ENCODE data around the gene SPIN3.
"Not testable (repeated sequence)": the region's sequence is repeated elsewhere in the genome, so short reads cannot be mapped to it uniquely, and the experiment has no call there.

DNA sequence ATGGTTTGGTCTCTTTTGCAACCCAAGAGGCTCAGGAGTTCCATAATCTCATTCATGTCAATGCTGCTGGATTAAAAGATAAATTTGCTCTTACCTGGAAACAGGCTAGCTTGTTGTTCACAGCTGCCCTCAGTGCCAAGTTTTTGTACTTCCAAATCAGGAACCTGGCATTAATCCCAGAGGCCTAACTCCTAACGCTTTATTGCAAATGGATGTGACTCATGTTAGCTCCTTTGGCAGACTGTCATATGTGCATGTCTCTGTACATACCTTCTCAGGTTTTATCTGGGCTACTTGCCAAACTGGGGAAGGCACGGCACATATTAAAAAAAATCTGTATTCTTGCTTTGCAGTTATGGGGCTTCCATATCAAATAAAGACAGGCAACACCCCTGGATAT is 49.1 kb downstream of the SPIN3 start:
- TF ChIP-seq ARNTL (CRISPR knock-in tag; IDR thresholded peaks at IDR 0.05; ENCODE audit: borderline replicate concordance, low read depth); TOX (CRISPR knock-in tag; IDR thresholded peaks at IDR 0.05; ENCODE audit: borderline replicate concordance); CSRNP3 (CRISPR knock-in tag; IDR thresholded peaks at IDR 0.05); ZFP30 (CRISPR knock-in tag; IDR thresholded peaks at IDR 0.05); ZFP3 (CRISPR knock-in tag; IDR thresholded peaks at IDR 0.05); PPARA (CRISPR knock-in tag; IDR thresholded peaks at IDR 0.05; ENCODE audit: borderline replicate concordance); ZNF70 (CRISPR knock-in tag; IDR thresholded peaks at IDR 0.05): not testable (repeated sequence)
- TF ChIP-seq, protein P1, sequence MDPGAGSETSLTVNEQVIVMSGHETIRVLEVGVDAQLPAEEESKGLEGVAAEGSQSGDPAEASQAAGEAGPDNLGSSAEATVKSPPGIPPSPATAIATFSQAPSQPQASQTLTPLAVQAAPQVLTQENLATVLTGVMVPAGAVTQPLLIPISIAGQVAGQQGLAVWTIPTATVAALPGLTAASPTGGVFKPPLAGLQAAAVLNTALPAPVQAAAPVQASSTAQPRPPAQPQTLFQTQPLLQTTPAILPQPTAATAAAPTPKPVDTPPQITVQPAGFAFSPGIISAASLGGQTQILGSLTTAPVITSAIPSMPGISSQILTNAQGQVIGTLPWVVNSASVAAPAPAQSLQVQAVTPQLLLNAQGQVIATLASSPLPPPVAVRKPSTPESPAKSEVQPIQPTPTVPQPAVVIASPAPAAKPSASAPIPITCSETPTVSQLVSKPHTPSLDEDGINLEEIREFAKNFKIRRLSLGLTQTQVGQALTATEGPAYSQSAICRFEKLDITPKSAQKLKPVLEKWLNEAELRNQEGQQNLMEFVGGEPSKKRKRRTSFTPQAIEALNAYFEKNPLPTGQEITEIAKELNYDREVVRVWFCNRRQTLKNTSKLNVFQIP (CRISPR knock-in tag; IDR thresholded peaks at IDR 0.05; ENCODE audit: borderline replicate concordance, low read depth), result not testable (repeated sequence)
